Endothelial cell of umbilical vein (primary cell): Measurements from ENCODE around the gene ASS1.

Experiments used
- JUN ChIP-seq: IDR thresholded peaks from 2 replicates; pipeline ENCODE4 v1.6.1; 2011; ENCODE audit warnings: borderline replicate concordance, low read depth; ENCODE audit not compliant: insufficient read length, insufficient read depth
- POLR2A ChIP-seq: IDR thresholded peaks from 2 replicates; pipeline ENCODE4 v1.6.1; 2012; ENCODE audit warnings: low read depth, mild to moderate bottlenecking, control low read depth, low read length
- POLR2AphosphoS5 ChIP-seq: IDR thresholded peaks from 2 replicates; pipeline ENCODE4 v1.6.1; 2012; ENCODE audit warnings: low read depth, mild to moderate bottlenecking, control low read depth, low read length, moderate library complexity; ENCODE audit not compliant: insufficient read depth
- TF ChIP-seq, protein P1 (sequence below), 2 donors: IDR thresholded peaks; 1 replicate in 1 of 2; 2 replicates in 1 of 2; pipeline ENCODE4 v1.5.1; 2011; ENCODE audit warnings: low read length in 2 of 2, mild to moderate bottlenecking in 2 of 2, moderate library complexity in 2 of 2, control low read depth in 1 of 2, inconsistent platforms in 1 of 2, low read depth in 1 of 2; ENCODE audit not compliant: insufficient read depth in 1 of 2; ENCODE audit errors: extremely low read depth in 1 of 2

DNA sequence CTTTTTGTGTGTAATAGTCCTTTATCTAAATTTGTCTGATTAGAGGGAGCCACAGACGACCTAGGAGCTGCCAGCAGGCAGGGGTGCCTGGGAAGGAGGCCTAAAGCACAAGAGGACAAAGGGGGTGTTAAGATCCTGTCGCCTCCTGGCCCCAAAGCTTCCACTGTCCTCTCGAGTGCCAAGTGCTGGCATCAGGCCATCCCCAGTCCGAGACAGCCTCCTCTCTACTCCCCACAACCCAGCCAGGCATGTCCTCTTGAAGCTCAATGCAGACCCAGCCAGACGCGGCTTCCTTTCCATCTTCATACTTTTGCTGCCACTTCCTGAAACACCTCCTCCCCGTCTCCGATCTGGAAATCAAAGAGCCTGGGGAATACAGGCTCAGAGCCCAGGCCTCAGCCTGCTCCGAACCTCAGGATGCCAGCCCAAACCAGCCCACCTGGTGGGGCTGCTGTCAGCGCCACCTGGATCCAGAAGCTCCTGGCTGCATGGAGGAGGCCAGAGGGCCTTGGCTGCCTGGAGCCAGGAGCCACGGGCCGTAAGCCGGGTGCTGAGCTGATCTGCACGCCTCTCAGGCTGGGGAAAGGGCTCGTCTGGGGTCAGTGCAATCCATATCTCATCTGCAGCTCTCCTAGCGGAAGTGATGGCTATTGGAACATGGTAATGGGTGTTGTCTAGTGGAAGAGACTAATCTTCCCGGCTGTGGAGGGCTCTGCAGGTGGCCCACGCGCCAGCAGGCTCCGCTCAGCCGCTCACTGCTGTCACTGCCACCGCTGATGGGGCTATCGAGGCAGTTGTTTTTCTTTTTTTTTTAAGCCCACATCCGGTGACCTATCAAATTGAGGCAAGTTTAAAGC lies 74.4 kb downstream of the ASS1 start:
- TF ChIP-seq POLR2AphosphoS5 (no peak), JUN (no peak), POLR2A (no peak)
- TF ChIP-seq, protein P1, sequence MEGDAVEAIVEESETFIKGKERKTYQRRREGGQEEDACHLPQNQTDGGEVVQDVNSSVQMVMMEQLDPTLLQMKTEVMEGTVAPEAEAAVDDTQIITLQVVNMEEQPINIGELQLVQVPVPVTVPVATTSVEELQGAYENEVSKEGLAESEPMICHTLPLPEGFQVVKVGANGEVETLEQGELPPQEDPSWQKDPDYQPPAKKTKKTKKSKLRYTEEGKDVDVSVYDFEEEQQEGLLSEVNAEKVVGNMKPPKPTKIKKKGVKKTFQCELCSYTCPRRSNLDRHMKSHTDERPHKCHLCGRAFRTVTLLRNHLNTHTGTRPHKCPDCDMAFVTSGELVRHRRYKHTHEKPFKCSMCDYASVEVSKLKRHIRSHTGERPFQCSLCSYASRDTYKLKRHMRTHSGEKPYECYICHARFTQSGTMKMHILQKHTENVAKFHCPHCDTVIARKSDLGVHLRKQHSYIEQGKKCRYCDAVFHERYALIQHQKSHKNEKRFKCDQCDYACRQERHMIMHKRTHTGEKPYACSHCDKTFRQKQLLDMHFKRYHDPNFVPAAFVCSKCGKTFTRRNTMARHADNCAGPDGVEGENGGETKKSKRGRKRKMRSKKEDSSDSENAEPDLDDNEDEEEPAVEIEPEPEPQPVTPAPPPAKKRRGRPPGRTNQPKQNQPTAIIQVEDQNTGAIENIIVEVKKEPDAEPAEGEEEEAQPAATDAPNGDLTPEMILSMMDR (IDR thresholded peaks at IDR 0.05; ENCODE audit: extremely low read depth in 1 of 2, insufficient read depth in 1 of 2, low read depth in 1 of 2, low read length in 2 of 2), result no peak
